ENCODE data around the gene COX19. TPM values are rescaled to one million over a fixed set of nuclear protein-coding genes. Genes with fewer than 3 reads are reported as not detected.

COX19 gene
- total and polyA plus RNA-seq, 2 of the 13 experiments (the other 11 are each of a cell fraction or from before 2014, with no cell fraction given), result 11.5 to 21.7 TPM

GRCh38 chr7:927031-927671, 48.2 kb downstream of the COX19 start (continued):
- TF ChIP-seq IKZF5 (CRISPR knock-in tag; IDR thresholded peaks at IDR 0.05) (peak; percentile 16; the same call in 1 of the 2 replicates), CEBPZ (IDR thresholded peaks at IDR 0.05; ENCODE audit: low read length) (no peak), ZBTB33 (CRISPR knock-in tag; IDR thresholded peaks at IDR 0.05) (peak; percentile 52; the same call in 1 of the 2 replicates), SP140L (CRISPR knock-in tag; IDR thresholded peaks at IDR 0.05; ENCODE audit: borderline replicate concordance) (no peak), ZSCAN29 (CRISPR knock-in tag; conservative IDR thresholded peaks at IDR 0.05) (no peak), ZNF296 (CRISPR knock-in tag; conservative IDR thresholded peaks at IDR 0.05) (no peak), ZXDC (CRISPR knock-in tag; IDR thresholded peaks at IDR 0.05) (no peak), ZFX (CRISPR knock-in tag; IDR thresholded peaks at IDR 0.05; ENCODE audit: low read depth) (peak; percentile 49; the same call in 1 of the 2 replicates), TFAP4 (IDR thresholded peaks at IDR 0.05; ENCODE audit: borderline replicate concordance, low read depth) (peak; percentile 28; the same call in 1 of the 2 replicates), PTBP1 (IDR thresholded peaks at IDR 0.05; ENCODE audit: low read depth, low read length, poor library complexity, severe bottlenecking) (no peak), ZNF891 (CRISPR knock-in tag; IDR thresholded peaks at IDR 0.05) (no peak), ZNF609 (CRISPR knock-in tag; IDR thresholded peaks at IDR 0.05; ENCODE audit: borderline replicate concordance) (no peak)
